Smooth muscle cell (in vitro differentiated cells): Measurements from ENCODE around the gene MXD1. TPM values are rescaled to one million over a fixed set of nuclear protein-coding genes. Genes with fewer than 3 reads are reported as not detected.

Experiments used
- DNase-seq: peaks from one replicate; lab custom pipeline; 2025; ENCODE audit not compliant: unreplicated experiment; lab: John Stamatoyannopoulos, UW
- H2AFZ ChIP-seq: fragments of 200-600 bp; sonication (generic); 2 replicates; pipeline ENCODE4 v1.6.0; 2016; ENCODE audit warnings: antibody characterized with exemption, low read depth, mild to moderate bottlenecking
- H3F3A ChIP-seq: fragments of 200-600 bp; sonication (generic); 2 replicates; pipeline ENCODE4 v1.6.0; 2017; ENCODE audit warnings: antibody characterized with exemption, low read depth
- H3K27ac ChIP-seq: fragments of 200-600 bp; sonication (generic); 2 replicates; pipeline ENCODE4 v1.5.1; 2016; ENCODE audit warnings: low read depth, mild to moderate bottlenecking
- H3K27me3 ChIP-seq: fragments of 200-600 bp; sonication (generic); 2 replicates; pipeline ENCODE4 v1.6.1; 2016; ENCODE audit warnings: low read depth, mild to moderate bottlenecking
- H3K36me3 ChIP-seq: fragments of 200-600 bp; sonication (generic); 2 replicates; pipeline ENCODE4 v1.5.1; 2016; ENCODE audit warnings: low read depth
- H3K4me1 ChIP-seq: fragments of 200-600 bp; sonication (generic); 2 replicates; pipeline ENCODE4 v1.5.1; 2016; ENCODE audit warnings: low read depth
- H3K4me2 ChIP-seq: fragments of 200-600 bp; sonication (generic); 2 replicates; pipeline ENCODE4 v1.6.0; 2016; ENCODE audit warnings: mild to moderate bottlenecking
- H3K4me3 ChIP-seq: fragments of 200-600 bp; sonication (generic); 2 replicates; pipeline ENCODE4 v1.5.1; 2016; ENCODE audit warnings: mild to moderate bottlenecking
- H3K79me2 ChIP-seq: fragments of 200-600 bp; sonication (generic); 2 replicates; pipeline ENCODE4 v1.6.0; 2016; ENCODE audit warnings: low read depth, mild to moderate bottlenecking
- H3K9ac ChIP-seq: fragments of 200-600 bp; sonication (generic); 2 replicates; pipeline ENCODE4 v1.6.0; 2016; ENCODE audit warnings: low read depth
- H3K9me3 ChIP-seq: fragments of 200-600 bp; sonication (generic); replicated peaks from 2 replicates; pipeline ENCODE4 v1.5.1; 2016; ENCODE audit warnings: low read depth
- H4K20me1 ChIP-seq: fragments of 200-600 bp; sonication (generic); 2 replicates; pipeline ENCODE4 v1.6.0; 2016; ENCODE audit warnings: low read depth
- WGBS: methylation state at CpG from one replicate; pipeline ENCODE4 v1.1.7; 2016; ENCODE audit warnings: low lambda C conversion rate; 5-methylcytosine and 5-hydroxymethylcytosine counted together
- polyA plus RNA-seq: library from polyadenylated mRNA; unstranded; fragments of >200 nt; fragmentation: Nextera tagmentation; extraction: Ambion mirVana; gene quantifications from 2 replicates; pipeline ENCODE4 v1.2.1, GENCODE V29; 2016
- total RNA-seq: library from RNA; depleted of rRNA; stranded (reverse); fragments of >200 nt; gene quantifications from 2 replicates; pipeline ENCODE4 v1.2.3, GENCODE V29; 2014
- TF ChIP-seq, protein P1 (sequence below): fragments of 200-600 bp; sonication (generic); IDR thresholded peaks from 2 replicates; pipeline ENCODE4 v1.5.1; 2017; ENCODE audit warnings: borderline replicate concordance, mild to moderate bottlenecking, antibody characterized with exemption; ENCODE audit not compliant: insufficient read depth, poor library complexity, severe bottlenecking

Gene MXD1
- total and polyA plus RNA-seq, 2 experiments from 2014 or later: 7.9 to 10.2 TPM

DNA sequence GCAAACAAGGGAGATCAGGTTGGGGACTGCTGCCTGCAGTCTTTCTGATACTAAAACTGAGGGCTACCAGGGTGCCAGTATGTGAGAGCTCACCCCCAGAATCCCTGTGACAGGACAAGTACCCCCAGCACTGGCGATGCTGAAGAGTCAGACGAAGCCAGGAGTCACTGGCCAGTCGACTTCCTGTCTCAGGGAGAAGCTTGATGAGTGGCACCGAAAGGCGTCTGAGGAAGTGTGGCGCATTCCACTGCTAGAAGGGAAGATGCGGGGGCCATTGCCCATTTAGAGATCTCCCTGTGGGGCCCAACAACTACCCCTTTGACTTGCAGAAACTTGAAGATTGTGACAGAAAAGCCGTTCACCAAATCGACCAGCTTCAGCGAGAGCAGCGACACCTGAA is 22.0 kb downstream of the MXD1 start:
- Histone ChIP-seq H2AFZ (no peak overlapping the region), H3K79me2 (no peaks in the 10 kb centered on the region), H3K27me3 (no peaks in the 10 kb centered on the region), H4K20me1 (no peaks in the 10 kb centered on the region), H3K36me3 (peaks cover 4% of the 10 kb centered on the region), H3K9ac (no peak overlapping the region), H3K9me3 (no peaks in the 10 kb centered on the region), H3F3A (peaks cover 13% of the 10 kb centered on the region), H3K27ac (peak overlapping the region; percentile 93), H3K4me1 (peaks cover 14% of the 10 kb centered on the region), H3K4me3 (no peak overlapping the region), H3K4me2 (peak overlapping the region; percentile 25)
- TF ChIP-seq, protein P1, sequence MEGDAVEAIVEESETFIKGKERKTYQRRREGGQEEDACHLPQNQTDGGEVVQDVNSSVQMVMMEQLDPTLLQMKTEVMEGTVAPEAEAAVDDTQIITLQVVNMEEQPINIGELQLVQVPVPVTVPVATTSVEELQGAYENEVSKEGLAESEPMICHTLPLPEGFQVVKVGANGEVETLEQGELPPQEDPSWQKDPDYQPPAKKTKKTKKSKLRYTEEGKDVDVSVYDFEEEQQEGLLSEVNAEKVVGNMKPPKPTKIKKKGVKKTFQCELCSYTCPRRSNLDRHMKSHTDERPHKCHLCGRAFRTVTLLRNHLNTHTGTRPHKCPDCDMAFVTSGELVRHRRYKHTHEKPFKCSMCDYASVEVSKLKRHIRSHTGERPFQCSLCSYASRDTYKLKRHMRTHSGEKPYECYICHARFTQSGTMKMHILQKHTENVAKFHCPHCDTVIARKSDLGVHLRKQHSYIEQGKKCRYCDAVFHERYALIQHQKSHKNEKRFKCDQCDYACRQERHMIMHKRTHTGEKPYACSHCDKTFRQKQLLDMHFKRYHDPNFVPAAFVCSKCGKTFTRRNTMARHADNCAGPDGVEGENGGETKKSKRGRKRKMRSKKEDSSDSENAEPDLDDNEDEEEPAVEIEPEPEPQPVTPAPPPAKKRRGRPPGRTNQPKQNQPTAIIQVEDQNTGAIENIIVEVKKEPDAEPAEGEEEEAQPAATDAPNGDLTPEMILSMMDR: no peak
- WGBS: 48% methylated on average over 11 of the region's 11 CpGs
- no peak for DNase-seq

DNA sequence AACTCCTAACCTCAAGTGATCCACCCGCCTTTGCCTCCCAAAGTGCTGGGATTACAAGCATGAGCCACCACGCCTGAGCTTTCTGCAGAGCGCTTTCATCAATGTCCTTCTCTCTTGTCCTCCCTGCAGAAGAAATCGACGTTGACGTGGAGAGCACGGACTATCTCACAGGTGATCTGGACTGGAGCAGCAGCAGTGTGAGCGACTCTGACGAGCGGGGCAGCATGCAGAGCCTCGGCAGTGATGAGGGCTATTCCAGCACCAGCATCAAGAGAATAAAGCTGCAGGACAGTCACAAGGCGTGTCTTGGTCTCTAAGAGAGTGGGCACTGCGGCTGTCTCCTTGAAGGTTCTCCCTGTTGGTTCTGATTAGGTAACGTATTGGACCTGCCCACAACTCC is 23.1 kb downstream of the MXD1 start:
- Histone ChIP-seq H3K9ac (no peak overlapping the region), H4K20me1 (no peaks in the 10 kb centered on the region), H3K79me2 (no peaks in the 10 kb centered on the region), H3K27me3 (no peaks in the 10 kb centered on the region), H3K36me3 (peaks cover 9% of the 10 kb centered on the region), H3F3A (peaks cover 13% of the 10 kb centered on the region), H3K27ac (no peak overlapping the region), H3K4me1 (peaks cover 14% of the 10 kb centered on the region), H3K9me3 (no peaks in the 10 kb centered on the region), H3K4me3 (no peak overlapping the region), H3K4me2 (no peak overlapping the region), H2AFZ (no peak overlapping the region)
- TF ChIP-seq, protein P1: no peak
- WGBS: 98% methylated on average over 14 of the region's 14 CpGs
- no peak for DNase-seq

DNA sequence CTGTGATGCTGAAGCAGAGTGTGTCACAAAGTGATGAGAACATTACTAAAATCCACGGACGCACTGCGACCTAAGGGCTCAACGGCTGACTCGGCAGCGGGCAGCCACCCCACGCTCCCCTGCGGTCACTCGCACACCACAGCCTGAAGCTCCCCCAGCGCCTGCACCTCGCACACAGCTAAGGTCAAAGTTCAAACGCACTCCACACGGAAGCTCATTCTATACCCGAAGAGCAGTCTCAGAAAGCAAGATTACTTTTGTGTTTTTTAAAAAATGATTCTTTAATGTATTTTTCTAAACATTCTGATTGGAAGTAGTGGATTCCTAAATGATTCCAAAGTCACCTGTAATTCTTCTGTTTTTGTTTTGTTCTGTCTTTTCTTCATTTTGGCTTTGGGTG is 24.8 kb downstream of the MXD1 start:
- peaks cover 8% of the 10 kb centered on the region for H3F3A ChIP-seq
- no peak overlapping the region for H3K27ac ChIP-seq
- no peak overlapping the region for H3K4me3 ChIP-seq
- H3K9ac ChIP-seq: no peak overlapping the region
- H3K9me3 ChIP-seq: no peaks in the 10 kb centered on the region
- peaks cover 9% of the 10 kb centered on the region for H3K36me3 ChIP-seq
- TF ChIP-seq, protein P1: no peak
- DNase-seq: no peak
- no peaks in the 10 kb centered on the region for H4K20me1 ChIP-seq
- 92% methylated on average over 14 of the region's 14 CpGs for WGBS
- no peaks in the 10 kb centered on the region for H3K79me2 ChIP-seq
- H3K27me3 ChIP-seq: no peaks in the 10 kb centered on the region
- H3K4me1 ChIP-seq: peaks cover 14% of the 10 kb centered on the region
- no peak overlapping the region for H2AFZ ChIP-seq
- H3K4me2 ChIP-seq: no peak overlapping the region

DNA sequence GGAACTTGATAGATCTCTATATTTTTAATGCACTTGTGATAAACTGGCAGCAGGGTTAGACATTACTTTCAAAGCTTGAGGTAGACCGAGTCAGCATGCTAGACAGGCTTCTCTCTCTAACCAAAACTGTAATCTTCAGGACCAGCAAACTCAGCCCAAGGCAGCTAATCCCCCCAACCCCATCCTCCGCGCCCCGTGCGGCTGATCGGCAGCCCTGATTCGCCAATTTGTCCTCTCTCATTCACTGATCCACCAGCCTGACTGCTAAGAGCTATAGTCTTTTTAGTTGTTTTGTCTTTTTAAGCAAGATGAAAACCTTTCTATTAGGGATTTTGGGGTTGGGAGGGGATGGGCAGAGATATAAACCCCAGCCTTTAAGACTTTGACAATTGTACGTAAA is 25.8 kb downstream of the MXD1 start:
- TF ChIP-seq, protein P1: no peak
- Histone ChIP-seq H3K27me3 (no peaks in the 10 kb centered on the region), H3K4me2 (no peak overlapping the region), H2AFZ (no peak overlapping the region), H3K36me3 (peaks cover 9% of the 10 kb centered on the region), H3K79me2 (no peaks in the 10 kb centered on the region), H3K4me3 (no peak overlapping the region), H3K4me1 (peaks cover 14% of the 10 kb centered on the region), H3F3A (no peaks in the 10 kb centered on the region), H3K9ac (no peak overlapping the region), H3K9me3 (no peaks in the 10 kb centered on the region), H4K20me1 (no peaks in the 10 kb centered on the region), H3K27ac (no peak overlapping the region)
- WGBS: 98% methylated on average over 8 of the region's 8 CpGs
- no peak for DNase-seq
